NCI-H1092 treated with DMSO at 0.1 percent for 48 hours (cell line): Measurements from ENCODE around the gene CDKN2AIP.
"Not testable (repeated sequence)": the region's sequence is repeated elsewhere in the genome, so short reads cannot be mapped to it uniquely, and the experiment has no call there.

Experiments used
- DNase-seq: peaks from one replicate; lab custom pipeline; 2025; lab: John Stamatoyannopoulos, UW

Gene CDKN2AIP

DNA sequence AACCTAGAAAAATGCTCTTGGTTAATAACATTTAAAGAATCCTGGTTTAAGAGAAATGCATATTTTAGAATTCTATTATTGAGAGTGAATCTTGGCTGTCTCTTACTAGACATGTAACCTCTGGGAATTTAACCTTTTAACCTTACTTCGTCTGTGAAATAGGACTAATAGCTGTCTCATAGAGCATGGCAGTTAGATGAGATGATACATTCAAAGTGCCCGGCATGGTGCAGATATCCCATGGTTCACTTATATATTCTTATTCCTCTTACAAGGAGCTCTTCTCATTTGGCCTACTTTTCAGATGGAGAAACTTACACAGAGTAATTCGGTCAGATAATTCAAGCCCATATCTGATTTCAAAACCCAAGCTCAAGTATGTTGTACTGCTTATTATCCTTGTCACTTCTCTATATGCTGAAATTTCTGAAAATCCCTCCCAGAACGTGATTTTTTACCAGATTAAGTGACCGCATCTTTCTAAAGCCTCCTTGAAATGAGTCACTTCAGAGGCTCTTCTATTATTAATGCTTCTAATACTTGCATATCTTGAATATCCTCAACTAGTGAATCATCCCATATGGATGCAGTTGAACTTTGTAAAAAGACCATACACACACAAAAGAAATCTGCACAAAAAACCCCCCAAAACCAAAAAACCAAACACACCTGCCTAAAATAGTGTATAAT is 4.9 kb downstream of the CDKN2AIP start:
- no peak for DNase-seq

DNA sequence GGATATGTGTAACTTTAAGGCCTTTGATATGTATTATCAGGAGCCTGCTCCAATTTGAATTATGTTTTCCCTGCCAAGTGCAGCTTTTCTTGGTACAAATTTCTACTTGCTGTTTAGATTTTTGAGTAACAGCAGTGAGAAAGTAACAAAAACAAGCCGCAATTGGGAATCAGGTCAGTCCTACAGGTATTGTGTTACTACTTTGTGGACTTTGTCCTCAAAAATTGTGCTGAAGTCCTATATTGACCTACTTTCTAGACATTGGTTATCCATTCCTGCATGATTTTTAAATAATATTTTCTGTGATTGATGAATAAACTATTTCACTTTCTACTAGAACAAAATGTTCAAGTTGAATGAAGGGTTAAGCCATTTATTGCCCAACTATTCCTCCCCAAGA is 5.7 kb downstream of the CDKN2AIP start:
- no peak for DNase-seq

DNA sequence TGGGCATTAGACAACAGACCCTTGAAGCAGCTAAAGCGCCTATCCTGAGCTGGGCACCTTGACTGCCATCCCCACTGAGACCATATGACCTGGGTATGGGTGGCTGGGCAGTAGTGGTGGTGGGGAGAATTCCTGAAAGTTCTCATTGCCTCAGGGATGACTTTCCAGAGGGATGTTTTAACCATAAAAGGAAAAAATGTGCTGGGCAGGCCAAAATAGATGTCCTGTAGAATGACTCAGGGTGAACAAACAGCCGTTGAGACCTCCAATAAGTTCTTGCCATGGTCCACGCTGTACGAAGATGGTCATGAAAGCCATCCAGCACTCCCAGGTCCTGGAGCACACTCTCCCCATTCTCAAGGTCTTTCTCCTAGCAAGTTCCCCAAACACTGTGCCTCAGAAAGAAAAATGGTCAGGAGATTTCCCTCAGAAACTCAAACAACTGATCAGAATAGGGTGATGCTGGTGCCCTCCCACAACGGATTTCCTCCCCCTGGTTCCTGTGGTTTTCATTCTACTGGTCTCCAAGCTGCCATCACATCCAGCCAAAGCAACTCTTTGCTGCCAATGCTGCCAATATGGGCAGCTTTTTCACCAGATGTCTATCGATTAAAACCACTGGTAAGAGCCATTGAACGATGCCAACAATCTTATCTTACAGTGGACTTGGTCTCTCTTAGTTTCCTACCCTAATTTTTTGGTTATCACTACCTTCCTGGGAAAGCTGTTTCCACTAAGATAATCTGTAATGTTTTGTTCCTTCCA is 11.2 kb downstream of the CDKN2AIP start:
- no peak for DNase-seq

DNA sequence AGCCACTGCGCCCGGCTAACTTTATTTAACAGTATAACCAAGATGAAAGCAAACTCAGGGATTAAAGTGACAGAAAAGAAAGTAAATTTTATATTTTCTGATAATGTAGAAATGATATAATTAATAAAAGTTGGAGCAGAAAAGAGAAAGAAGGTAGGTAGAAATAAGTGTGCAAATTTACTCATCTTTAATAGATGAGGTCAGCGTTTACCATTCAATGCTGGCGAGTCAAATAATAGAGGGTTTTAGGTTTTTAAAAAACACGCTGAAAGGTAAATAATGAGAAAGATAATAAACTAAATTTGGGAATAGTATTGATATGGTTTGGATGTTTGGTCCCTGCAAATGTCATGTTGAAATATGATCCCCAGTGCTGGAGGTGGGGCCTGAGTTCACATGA is 13.6 kb downstream of the CDKN2AIP start:
- DNase-seq: no peak

DNA sequence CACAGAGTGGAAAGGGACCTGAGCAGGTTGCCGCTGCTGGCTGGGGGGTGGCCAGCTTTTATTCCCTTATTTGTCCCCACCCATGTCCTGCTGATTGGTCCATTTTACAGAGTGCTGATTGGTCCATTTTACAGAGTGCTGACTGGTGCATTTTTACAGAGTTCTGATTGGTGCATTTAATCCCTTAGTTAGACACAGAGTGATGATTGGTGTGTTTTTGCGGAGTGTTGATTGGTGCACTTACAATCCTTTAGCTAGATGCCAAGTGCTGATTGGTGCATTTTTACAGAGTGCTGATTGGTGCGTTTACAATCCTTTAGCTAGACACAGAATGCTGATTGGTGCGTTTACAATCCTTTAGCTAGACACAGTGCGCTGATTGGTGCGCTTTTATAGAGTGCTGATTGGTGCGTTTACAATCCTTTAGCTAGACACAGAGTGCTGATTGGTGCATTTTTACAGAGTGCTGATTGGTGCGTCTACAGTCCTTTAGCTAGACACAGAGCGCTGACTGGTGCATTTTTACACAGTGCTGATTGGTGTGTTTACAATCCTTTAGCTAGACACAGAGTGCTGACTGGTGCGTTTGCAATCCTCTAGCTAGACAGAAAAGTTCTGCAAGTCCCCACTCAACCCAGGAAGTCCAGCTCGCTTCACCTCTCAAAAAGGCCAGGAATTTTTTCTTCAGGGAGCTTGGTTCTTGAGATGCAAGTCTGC is 19.6 kb downstream of the CDKN2AIP start:
- not testable (repeated sequence) for DNase-seq

DNA sequence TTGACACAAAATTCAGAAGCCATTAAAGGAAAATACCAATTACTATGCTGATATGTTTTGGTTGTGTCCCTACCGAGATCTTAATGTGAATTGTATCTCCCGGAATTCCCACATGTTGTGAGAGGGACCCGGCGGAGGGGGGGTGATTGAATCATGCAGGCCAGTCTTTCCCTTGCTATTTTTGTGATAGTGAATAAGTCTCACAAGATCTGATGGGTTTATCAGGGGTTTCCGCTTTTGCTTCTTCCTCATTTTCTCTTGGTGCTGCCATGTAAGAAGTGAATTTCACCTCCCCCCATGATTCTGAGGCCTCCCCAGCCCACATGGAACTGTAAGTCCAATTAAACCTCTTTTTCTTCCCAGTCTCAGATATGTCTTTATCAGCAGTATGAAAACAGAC is 21.4 kb downstream of the CDKN2AIP start:
- DNase-seq: not testable (repeated sequence)

DNA sequence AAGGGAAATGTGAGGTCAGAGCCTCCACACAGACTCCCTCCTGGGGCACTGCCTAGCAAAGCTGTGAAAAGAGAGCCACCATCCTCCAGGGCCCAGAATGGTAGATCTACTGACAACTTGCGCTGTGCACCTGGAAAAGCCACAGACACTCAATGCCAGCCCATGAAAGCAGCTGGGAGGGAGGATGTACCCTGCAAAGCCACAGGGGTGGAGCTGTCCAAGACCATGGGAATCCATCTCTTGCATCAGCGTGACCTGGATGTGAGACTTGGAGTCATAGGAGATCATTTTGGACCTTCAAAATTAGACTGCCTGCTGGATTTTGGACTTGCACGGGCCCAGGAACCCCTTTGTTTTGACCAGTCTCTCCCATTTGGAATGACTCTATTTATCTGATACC is 22.8 kb downstream of the CDKN2AIP start:
- no peak for DNase-seq

DNA sequence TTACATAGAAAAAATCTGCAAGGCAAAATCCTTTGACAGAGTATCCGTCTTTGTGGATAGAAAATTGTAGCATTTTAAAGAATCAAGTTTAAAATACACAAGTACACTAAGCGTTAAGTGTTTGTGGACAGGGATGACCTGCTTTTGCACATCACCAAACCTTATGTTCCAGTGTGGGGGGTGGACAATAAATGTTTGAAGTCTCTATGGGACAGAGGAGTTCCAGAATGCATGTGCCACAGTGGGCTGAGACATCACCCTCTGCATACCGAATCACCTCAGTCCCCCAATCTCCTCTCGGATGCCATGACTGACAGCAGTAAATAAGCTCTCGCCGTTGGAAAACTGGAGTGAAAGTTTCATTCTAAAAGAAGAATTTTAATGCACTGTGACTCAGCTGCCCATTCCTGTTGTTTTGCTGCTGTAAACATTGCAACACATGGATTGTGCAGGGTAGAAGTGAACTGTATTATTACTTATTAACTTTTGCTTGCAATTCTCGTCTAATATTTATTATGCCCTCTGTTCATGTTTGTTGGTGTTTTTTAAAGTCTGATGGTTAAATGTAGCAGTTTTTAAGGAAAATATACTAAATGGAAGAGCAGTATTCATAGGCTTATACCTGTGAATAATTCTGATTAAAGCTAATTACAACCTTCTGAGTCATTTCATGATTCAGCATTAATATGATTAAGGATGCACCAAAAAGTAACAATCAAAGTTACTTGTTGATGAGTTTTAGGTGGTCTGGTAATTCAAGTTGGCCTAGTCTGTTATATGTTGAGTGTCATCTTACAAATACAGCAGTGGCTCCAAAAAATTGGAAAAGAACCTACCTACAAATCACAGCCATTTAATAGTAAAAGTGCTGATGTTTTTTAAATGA is 24.0 kb downstream of the CDKN2AIP start:
- no peak for DNase-seq

DNA sequence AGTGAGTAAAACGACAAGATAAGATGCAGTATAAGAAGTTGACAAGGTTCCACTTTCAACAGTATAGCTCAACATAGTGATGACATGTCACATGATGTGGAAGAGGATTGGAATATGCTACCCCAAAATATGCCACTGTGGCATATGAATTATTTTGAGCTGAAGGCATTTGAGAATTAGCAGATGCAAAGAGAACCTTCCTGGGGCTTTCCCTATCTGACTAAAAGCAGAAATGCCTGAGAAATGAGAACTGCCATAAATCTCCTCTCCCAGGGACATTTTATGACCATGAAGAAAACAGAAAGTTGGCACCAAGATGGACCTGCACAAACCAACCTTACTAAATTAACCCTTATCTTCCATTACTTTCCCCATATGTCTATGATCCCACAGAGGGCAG is 24.8 kb downstream of the CDKN2AIP start:
- no peak for DNase-seq

DNA sequence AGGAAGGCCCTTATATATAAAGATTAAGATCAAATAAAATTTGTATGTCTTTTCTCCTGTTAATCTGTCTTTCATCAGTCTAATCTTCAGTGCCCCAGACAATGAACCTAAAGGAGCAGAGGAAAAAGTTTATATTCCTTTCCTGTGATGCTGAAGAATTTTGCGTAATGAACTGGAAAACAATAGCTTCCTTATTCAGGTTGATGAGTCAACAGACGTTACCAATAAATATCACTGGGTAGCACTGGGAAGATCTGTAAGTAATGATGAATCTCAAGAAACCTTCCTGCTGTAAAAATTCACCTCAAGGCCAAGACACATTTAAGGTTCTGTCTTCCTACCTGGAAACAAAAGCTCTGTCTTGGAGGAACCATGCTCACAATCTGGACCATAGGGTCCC is 25.5 kb downstream of the CDKN2AIP start:
- DNase-seq: no peak

DNA sequence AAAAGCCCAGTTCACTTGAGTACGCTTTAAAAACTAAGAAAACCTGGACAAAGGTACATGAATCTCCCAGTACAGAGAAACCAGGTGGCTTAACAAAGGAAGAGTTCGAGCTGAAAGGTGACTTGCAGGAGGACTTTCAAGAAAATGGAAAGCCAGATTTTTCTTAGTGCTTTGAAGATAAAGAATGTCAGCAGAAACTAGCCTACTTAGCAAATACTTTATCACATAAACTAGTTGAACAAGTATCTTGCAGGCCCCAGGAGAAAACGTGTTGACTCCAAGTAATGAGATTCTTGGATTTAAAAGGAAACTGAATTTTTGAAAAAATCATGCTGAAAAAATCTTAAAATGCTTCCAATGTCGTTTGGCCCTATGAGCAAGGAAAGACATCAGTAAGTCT is 26.4 kb downstream of the CDKN2AIP start:
- DNase-seq: no peak

DNA sequence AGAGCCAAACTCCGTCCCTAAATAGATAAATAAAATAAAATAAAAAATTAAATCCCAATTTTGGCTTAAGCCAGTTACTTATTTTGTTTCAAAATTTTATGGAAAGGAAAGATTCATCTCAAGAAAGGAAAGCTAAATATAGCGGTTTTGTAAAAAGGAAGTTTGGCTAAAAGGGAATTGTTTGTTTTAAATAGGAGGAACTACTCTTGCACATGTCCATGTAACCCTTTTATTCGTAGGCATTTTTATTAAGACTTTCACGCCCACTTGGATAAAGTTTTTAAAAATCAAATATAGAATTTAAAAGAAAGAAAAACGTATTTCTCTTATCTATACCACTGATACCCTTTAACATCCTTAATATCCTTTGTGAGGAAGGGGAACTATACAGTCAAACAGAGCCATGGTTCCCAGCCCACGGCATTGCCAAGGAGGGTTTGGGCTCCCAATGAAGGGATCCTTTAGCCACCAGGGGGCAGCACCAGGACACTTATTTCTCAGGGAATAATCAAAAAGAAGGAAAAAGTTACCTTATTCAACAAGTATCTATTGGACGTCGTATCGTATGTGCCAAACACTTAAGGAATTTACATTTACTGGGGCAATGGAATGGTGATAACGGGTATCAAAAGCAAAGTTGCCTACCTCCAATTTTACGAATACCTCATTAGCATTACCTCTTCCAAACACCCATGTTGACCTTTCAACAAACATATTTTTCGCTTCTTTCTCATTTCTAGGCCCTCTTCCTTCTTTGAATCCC is 27.7 kb downstream of the CDKN2AIP start:
- peak; percentile 60 for DNase-seq

DNA sequence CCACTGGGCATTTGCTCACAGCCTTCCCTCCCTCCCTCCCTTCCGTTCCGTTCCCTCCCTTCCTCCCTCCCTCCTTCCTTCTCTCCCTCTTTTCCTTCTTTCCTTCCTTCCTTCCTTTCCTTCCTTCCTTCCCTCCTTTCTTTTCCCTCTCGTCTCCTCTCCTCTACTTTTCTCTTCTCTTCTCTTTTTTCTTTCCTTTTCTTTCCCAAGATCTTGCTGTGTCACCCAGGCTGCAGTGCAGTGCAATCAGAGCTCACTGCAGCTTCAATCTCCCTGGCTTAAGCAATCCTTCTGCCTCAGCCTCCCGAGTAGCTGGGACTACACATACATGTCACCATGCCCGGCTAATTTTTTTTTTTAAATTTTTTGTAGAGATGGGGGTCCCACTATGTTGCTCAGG is 33.7 kb downstream of the CDKN2AIP start:
- no peak for DNase-seq

DNA sequence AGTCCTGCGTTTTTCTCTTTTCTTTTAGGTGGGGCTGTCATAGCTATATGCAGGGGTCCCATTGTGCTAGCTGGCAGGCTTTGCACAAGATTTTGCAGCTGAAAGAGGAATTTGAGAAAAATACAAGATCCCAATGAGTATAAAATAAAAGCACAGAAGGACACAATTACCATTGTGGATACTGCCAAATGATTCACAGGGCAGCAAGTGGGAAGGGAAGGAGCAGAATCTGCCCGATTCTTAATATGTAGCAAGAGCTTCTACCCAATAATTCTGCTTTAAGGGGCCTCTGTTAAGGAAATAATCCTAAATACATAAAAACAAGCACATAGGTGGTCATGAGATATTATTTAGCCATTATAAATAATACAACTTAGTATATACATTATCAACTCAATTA is 34.5 kb downstream of the CDKN2AIP start:
- DNase-seq: no peak

DNA sequence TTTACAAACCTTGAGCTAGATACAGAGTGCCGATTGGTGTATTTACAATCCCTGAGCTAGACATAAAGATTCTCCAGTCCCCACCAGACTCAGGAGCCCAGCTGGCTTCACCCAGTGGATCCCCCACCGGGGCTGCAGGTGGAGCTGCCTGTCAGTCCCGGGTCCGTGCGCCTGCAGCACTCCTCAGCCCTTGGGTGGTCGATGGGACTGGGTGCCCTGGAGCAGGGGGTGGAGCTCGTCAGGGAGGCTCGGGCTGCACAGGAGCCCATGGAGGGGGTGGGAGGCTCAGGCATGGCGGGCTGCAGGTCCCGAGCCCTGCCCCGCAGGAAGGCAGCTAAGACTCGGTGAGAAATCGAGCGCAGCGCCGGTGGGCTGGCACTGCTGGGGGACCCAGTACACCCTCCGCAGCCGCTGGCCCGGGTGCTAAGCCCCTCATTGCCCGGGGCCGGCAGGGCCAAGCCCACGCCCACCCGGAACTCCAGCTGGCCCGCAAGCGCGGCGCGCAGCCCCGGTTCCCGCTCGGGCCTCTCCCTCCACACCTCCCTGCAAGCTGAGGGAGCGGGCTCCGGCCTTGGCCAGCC is 38.2 kb downstream of the CDKN2AIP start:
- DNase-seq: not testable (repeated sequence)

DNA sequence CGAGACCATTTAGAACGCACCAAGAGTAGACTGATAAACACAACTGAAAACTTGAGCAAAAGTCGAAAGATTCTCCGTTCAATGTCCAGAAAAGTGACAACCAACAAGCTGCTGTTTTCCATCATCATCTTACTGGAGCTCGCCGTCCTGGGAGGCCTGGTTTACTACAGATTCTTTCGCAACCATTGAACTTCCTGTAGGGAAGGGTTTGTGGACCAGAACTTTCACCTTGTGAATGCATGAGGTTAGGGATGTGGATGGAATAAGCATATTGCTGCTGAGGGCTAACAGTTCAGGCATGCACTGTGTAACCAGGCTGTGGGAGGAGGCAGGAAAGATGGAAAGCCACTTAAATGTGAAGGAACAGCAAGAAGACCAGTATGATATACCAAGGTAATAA is 39.6 kb downstream of the CDKN2AIP start:
- no peak for DNase-seq

DNA sequence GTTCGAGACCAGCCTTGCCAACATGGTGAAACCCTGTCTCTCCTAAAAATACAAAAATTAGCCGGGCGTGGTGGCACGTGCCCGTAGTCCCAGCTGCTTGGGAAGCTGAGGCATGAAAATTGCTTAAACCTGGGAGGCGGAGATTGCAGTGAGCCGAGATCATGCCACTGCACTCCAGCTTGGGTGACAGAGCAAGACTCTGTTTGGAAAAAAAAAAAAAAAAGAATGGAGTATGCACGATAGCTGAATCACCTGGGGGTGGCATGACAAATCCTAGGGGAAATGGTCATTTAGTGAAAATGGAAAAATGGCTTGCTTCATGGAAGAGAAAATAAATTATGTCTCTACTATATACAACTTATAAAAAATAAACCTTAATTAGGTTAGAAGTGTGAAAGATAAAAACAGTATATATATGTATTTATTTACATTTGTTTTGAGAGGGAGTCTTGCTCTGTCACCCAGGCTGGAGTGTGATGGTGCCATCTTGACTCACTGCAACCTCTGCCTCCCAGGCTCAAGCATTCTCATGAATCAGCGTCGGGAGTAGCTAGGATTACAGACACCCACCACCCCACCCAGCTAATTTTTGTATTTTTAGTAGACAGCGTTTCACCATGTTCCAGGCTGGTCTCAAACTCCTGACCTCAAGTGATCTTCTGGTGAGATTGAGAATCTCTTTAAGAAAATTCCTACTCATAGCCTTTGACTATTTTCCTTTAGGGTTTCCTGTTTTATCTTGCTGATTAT is 41.1 kb downstream of the CDKN2AIP start:
- DNase-seq: no peak

DNA sequence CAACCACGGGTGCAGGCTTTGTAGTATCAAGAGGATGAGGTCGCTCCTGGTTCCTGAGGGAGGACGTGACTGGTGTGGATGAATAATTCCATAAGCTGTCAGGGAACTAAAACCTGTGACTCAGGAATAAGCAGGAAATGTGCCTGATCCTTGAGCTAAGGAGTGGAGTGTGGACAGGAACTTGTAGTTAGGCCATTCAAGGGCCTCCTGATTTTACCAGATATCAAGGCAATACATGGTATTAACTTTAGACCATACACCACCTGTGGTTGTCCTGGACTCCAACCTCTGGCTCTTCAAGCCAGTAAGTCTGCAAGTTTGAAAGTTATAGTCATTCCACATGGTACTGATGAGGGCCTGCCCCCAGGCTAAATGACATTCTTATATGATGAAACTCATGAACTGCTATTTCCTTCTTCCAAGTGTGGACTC is 48.4 kb downstream of the CDKN2AIP start:
- no peak for DNase-seq

DNA sequence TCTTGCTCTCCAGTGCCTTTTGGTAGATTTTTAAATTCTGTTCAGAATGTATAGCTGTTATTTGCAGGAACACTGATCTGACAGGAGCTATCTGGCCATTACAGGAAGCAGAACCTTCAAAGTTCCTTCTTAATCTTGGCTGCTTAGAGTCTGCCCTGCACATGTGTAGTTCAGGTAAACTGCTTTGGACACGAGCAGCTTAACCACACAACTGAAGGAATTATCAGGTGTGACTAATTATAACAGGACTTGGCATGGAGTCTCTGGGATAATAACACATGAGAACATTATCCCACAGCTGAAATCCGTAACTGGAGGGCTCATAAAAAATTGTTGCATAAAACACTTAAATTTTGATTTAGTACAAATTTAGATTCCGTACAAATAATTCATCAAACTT is 48.8 kb downstream of the CDKN2AIP start:
- DNase-seq: no peak

DNA sequence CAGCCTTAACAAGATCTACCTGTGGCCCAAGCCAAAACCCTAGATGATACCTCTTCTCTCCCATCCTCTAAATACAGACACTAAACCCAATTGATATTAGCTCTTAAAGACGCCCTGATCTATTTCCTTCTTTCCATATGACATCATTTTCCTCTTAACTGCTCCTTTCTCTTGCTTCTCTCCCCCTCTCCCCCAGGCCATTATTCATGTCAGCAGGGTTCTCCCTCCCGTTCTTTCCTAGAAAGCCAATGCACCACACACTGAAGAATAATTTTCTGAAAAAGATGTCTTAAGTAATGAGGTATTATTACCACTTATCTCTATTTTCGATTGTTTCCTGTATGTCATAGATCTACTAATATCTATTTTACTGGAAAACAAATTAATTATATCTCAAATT is 50.7 kb downstream of the CDKN2AIP start:
- DNase-seq: no peak
